Panc1 (cell line): ENCODE data around the gene ESR1.

Experiments
- CTCF ChIP-seq: fragments of 450-650 bp; IDR thresholded peaks from 2 replicates; pipeline ENCODE4 v1.5.1; 2017; ENCODE audit warnings: mild to moderate bottlenecking
- POLR2AphosphoS5 ChIP-seq: IDR thresholded peaks from 2 replicates; pipeline ENCODE4 v1.6.1; 2012; ENCODE audit warnings: mild to moderate bottlenecking, low read depth, low read length, moderate library complexity
- REST ChIP-seq, 2 experiments: IDR thresholded peaks; 2 replicates each; pipeline ENCODE4 v1.6.1; 2011 to 2012; ENCODE audit warnings: low read depth in 2 of 2, control low read depth in 1 of 2, low read length in 1 of 2, mild to moderate bottlenecking in 1 of 2, moderate library complexity in 1 of 2; ENCODE audit not compliant: insufficient read depth in 1 of 2
- SIN3A ChIP-seq: IDR thresholded peaks from 2 replicates; pipeline ENCODE4 v1.6.1; 2012; ENCODE audit warnings: low read depth, mild to moderate bottlenecking, low read length, moderate library complexity, borderline replicate concordance; ENCODE audit not compliant: insufficient read depth

DNA sequence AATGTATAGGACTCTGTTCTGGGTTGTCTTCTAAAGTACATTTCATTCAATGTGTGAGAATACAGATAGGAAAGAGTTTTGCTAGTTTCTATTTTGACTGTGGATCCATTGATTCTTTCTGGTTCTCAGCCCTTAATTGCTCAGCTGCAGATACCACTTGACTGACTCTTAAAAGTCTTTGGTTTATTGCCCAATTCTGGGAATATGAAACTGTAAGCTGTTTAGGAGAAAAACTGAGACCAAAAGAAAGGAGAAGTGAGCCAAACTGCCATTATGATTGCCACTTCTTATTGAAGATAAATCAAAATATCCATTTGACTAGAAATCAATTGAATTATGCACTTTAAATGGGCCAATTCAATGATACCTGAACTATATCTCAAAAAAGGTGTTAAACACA is 211.4 kb downstream of the ESR1 start:
- TF ChIP-seq CTCF (no peak), REST (IDR thresholded peaks at IDR 0.05; ENCODE audit: insufficient read depth in 1 of 2, low read depth in 2 of 2, low read length in 1 of 2) (no peak), POLR2AphosphoS5 (no peak), SIN3A (no peak)
